GM18505 (cell line): ENCODE measurements around the gene MTHFD1L.
"Not testable (repeated sequence)": the region's sequence is repeated elsewhere in the genome, so short reads cannot be mapped to it uniquely, and the experiment has no call there.

Source experiments
- ATAC-seq: cut with Tn5 transposase; IDR thresholded peaks from one replicate; pipeline ENCODE4 v1.9.1; 2021; ENCODE audit not compliant: unreplicated experiment
- POLR2A ChIP-seq: IDR thresholded peaks from 4 replicates; pipeline ENCODE4 v1.6.1; 2011; ENCODE audit warnings: borderline replicate concordance; ENCODE audit not compliant: insufficient read depth, insufficient read length; ENCODE audit errors: extremely low read depth

MTHFD1L gene

DNA sequence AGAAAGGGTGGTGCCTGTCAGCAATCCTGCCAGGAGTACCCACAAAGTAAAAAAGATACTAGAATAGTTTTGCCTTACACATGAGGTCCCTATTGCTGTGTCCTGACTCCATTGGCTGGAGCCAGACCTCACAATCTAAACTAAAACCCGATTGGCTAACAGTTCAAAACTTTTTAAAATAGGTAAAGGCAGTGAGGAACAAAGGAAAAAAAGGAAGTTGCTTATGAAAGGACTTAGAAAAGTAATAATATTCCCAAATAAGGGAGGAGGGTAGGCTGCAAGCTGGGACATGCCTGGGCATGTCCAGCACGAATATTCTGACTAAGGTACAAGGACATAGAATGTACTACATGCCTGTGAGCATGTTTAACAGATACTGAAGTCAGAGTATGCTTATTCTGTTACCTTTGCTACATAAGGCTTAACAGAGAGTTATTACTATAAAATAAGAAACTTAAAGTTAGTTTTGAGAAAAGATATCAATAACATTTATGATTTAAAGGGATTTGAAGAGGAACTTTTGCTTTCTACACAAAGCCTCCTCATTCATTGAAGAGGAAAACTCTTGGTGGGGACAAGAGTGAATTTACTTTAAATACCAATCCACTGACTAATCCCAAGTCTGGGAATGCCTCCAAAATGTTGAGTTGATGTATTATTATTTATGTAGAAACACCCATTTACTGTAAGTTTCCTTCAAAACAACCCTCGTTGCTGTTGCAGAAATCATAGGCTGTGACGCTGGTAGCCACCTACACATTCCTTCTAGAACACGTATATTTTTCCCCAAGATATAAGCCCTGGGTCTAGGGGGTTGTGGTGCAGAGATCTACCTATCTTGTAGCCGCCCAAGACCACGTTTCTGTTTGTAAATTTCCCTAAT is 8.2 kb upstream of the MTHFD1L start:
- no peak for ATAC-seq
- TF ChIP-seq POLR2A: no peak

GRCh38 chr6:150857945-150858308 is 7.6 kb upstream of the MTHFD1L start:
- ATAC-seq: no peak
- TF ChIP-seq POLR2A: no peak

GRCh38 chr6:150861448-150862168 is 3.9 kb upstream of the MTHFD1L start:
- not testable (repeated sequence) for ATAC-seq

GRCh38 chr6:150863213-150863928 is 2.1 kb upstream of the MTHFD1L start:
- TF ChIP-seq POLR2A: no peak
- ATAC-seq: no peak

- no peak for ATAC-seq
- TF ChIP-seq POLR2A: no peak
Measured at GRCh38 chr6:150865043-150865405, 478 bp upstream of the MTHFD1L start.

- peak; percentile 79 for ATAC-seq
Measured at GRCh38 chr6:150866147-150866990, 867 bp downstream of the MTHFD1L start.

GRCh38 chr6:150866991-150867501 is 1.5 kb downstream of the MTHFD1L start:
- ATAC-seq: no peak
- no peak for TF ChIP-seq POLR2A

More at GRCh38 chr6:150866147-150866990, 867 bp downstream of the MTHFD1L start:
- peak; percentile 56 for TF ChIP-seq POLR2A

DNA sequence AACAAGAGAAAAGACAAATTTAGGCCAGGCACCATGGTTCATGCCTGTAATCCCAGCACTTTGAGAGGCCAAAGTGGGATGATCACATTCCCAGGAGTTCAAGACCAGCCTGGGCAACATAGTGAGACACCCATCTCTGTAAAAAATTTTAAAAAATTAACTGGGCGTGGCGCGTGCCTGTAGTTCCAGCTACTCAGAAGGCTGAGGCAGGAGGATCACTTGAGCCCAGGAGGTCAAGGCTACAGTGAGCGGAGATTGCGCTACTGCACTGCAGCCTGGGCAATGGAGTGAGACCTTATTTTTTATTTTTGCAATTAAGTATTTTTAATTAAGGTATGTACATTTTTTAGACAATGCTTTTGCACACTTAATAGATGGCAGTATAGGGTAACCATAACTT is 3.3 kb downstream of the MTHFD1L start:
- ATAC-seq: no peak
- no peak for TF ChIP-seq POLR2A

DNA sequence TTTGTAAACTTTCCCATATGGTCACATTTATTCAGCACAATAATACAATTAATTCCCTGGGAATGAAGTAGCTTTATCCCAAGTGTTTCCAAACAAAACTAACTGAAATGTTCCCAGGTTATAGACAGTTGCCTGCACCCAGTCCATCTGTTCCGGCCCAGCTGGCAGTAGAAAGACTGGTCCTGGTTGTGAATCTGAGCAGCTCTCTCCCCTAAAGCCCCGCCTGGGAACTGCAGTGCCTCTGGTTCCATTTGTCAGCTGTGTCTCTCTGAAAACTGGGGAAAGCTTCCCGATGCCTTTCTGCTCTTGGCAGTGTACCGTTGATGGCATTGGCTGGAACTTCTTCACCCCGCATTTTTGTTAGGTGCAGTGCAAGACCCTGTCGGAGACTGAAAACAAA is 8.7 kb downstream of the MTHFD1L start:
- no peak for ATAC-seq
- no peak for TF ChIP-seq POLR2A

- ATAC-seq: no peak
- no peak for TF ChIP-seq POLR2A
Measured at GRCh38 chr6:150875841-150876240, 10.3 kb downstream of the MTHFD1L start.

- TF ChIP-seq POLR2A: no peak
- ATAC-seq: no peak
Measured at GRCh38 chr6:150876598-150876997, 11.1 kb downstream of the MTHFD1L start.

GRCh38 chr6:150877928-150878327 is 12.4 kb downstream of the MTHFD1L start:
- TF ChIP-seq POLR2A: no peak

More at GRCh38 chr6:150877928-150878327, 12.4 kb downstream of the MTHFD1L start:
- no peak for ATAC-seq
